Ishikawa (cell line): ENCODE measurements around the gene ZMPSTE24.

Experiments used
- CREB1 ChIP-seq: IDR thresholded peaks from 2 replicates; pipeline ENCODE4 v1.6.1; 2012; ENCODE audit warnings: low read depth
- EP300 ChIP-seq: IDR thresholded peaks from 2 replicates; pipeline ENCODE4 v1.6.1; 2012; ENCODE audit warnings: borderline replicate concordance
- FOXM1 ChIP-seq: IDR thresholded peaks from 2 replicates; pipeline ENCODE4 v1.6.1; 2012; ENCODE audit warnings: low read depth, borderline replicate concordance
- NFIC ChIP-seq: IDR thresholded peaks from 2 replicates; pipeline ENCODE4 v1.6.1; 2012

DNA sequence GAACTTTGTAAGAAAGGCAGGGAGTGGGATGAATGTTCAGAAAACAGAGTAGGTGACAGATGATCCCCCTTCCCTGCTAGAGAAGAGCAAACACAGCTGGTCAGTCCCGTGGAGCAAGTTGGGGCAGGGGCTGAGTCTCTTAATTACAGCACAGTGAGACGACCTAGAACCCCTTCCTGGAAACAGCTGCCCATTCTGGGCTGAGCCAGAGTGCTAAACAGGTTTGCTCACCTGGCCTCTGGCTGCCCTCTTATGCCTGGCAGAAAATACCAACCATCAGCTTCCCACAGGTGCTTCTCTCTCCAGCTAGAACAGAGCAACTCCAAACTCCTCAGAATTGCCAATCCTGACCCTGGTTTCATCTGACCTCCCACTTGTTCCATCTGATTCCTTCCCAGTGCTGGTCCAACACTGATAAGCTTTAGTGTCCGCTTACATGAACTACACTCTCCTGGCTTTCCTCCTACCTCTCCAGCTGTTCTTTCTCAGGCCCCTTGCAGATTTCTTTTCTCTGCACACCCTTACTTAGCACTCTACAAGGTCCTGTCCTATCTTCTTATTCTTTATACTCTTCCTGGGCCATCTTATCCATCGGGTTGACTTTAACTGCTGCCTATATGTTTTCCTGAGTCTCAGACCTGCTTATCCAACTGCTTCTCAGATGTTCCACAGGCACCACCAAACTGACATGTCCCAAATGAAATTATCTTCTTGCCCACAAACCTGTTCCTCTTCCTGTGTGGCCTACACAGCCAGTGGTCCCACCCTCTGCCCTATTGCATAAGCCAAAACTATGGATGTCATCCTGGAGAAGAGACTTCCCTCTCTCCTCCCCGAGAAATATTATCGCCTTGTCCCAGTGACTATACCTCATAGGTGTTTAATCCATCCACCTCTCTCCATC is 81.6 kb downstream of the ZMPSTE24 start:
- TF ChIP-seq EP300, result no peak
- TF ChIP-seq CREB1, result no peak
- no peak for TF ChIP-seq FOXM1
- TF ChIP-seq NFIC, result no peak
